ENCODE measurements around the gene ZNF776.
"Not testable (repeated sequence)": the region's sequence is repeated elsewhere in the genome, so short reads cannot be mapped to it uniquely, and the experiment has no call there.

The ZNF776 gene

DNA sequence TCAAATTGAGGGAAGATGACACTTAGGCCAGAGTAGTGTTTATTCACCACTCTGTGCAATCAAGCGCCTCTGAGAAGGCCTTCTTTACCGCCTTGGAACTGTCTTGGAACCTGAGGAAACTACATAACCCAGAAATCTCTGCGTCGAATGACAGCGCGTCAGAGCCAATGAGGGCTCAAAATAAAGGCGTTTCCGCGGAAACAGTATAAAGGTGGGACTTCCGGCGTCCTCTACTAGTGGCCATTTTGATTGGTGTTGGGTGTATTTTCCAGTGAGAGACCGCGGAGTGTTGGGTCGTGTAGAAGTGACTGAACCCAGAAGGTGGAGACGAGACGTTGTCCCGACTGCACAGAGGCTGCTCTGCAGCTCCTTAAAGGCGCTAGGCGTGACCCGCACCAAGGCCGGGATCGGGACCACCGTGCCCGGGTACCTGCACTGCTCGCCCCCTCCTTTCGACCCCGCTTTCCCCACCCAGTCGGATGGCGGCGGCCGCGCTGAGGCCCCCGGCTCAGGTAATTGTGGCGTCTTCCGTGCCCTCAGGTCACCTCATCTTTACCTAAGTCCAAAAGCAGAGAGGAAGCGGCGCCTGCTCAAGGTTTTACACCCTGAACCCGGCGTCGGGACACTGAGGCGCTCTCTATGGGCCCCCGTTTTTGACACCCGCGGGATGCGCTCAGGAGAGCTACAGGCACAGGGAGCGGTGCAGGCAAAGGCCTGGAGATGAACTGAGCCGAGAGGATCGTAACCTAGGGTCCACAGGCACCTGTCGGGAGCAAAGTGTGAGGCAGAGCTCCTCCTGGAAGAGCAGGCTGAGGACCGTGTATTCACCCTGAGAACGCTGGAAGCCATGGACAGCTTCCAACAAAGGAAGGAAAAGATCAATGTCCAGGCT, at the start of gene ZNF776:
Gene ZNF776 (plus strand): TSS at position 236 of the 892 bp plus-strand sequence. CDS start 244 bp downstream, at position 480.
- peak; percentile 62 for DNase-seq

DNA sequence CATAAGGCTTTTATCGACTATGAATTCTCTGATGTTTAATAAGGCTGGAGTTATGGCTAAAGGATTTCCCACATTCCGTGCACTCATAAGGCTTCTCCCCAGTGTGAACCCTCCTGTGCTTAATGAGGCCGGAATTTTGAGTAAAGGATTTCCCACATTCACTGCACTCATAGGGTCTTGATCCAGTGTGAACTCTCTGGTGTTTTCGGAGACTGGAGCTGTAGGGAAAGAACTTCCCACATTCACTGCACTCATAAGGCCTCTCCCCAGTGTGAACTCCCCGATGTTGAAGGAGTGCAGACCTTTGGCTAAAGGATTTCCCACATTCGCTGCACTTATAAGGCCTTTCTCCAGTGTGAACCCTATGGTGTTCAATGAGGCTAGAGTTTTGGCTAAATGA, 45.0 kb upstream of the ZNF776 start:
- DNase-seq = no peak

DNA sequence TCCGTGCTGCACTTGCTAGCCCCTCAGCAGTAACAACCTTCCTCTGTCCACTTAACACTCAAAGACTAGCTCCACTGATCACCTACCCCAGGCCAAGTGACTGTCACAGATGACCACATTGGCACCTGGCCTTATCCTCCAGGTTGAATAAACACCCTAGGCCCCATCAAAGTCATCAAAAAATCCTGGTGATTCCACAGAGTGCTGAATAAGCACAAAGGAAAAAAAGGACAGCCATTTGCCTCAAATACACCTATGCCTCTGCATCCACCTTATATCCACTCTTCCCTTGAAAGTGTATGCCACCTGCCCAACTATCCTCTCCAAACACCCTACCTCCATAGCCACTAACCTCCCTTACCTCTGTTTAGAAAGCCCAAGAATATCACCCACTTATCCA, 40.3 kb upstream of the ZNF776 start:
- DNase-seq = no peak

DNA sequence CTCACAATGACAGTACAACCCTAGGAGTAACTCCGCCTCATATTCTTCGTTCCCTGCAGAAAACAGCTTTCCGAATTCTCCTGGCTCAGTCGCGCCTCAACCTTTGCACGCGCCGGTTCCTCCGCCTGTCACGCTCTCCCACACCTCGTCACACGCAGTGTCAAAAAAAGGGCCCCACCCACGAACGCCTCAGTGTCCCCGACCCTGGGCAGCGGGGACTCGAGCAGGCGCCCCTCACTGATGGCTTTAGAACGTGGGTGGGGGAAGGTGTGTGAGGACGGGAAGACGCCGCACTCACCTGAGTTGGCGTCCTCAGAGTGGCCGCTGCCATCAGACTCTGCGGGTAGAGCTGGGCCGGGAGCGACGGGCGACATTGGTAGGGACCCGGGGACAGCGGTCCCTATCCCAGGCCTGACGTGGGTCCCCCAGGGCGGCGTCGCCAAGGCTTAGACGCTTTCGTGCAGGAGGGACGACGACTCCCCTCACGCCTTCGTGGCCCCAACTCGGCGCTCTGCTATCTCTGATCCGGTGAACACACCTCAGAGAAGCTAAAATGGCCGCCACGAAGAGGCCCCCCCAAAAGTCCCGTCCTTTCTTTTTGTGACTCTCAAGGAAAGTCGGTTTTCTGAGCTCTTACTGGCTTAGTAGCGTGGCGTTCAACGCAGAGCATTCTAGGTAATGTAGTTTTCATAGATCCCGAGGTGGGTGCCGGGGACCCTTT, 37.8 kb upstream of the ZNF776 start, which contains the start of gene ZNF154:
Gene ZNF154 (minus strand): TSS at position 564 of the 721 bp plus-strand sequence. CDS start 233 bp downstream, at position 331.
- no peak for DNase-seq

DNA sequence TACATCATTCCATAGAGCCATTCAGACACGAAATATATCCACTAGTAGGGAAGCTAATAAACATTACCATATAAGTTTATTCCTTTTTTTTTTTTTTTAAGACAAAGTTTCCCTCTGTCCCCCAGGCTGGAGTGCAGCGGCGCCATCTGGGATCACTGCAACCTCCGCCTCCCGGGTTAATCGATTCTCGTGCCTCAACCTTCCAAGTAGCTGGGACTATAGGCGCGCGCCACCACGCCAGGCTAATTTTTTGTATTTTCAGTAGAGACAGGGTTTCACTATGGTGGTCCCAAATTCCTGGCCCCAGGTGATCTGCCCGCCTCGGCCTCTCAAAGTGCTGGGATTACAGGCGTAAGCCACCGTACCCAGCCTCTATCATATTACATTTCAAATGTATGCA, 37.0 kb upstream of the ZNF776 start:
- DNase-seq = no peak

DNA sequence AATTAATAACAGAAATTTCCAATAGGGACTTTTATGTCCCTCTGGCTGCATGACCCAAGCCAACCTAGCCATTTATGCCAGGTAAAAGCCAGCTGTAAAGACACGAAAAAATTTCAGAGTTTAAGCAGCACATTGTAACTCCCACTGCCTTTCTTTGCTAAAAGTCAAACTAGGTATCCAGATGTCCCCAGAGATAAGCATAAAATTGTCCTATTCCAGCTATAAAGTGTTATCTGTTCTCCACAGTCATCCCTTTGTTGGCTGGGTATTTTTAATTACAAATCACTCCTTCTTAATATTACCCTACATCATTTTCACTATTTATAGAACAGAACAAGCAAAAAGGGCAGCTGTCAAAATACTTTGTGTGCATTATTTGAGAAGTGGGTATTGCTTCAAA, 34.4 kb upstream of the ZNF776 start:
- DNase-seq = no peak

DNA sequence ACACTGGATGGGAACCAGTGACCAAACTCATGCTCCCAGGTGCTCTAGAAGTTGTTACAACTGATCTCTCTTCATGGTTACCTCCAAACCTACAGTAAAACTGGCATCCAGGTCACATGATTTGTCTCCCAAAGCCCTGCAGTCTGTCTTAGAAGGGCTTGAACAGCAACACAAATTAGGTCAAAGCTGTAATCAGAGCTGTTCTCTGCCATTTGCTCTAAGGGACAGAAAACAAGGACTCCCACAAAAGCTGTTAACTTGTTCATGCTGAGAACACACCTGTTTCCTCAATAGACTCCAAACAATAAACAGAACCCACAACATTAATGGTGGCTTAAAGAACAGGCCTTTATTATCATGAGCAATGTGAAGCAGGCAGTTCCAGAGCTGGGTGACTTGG, 27.2 kb upstream of the ZNF776 start:
- DNase-seq = no peak

DNA sequence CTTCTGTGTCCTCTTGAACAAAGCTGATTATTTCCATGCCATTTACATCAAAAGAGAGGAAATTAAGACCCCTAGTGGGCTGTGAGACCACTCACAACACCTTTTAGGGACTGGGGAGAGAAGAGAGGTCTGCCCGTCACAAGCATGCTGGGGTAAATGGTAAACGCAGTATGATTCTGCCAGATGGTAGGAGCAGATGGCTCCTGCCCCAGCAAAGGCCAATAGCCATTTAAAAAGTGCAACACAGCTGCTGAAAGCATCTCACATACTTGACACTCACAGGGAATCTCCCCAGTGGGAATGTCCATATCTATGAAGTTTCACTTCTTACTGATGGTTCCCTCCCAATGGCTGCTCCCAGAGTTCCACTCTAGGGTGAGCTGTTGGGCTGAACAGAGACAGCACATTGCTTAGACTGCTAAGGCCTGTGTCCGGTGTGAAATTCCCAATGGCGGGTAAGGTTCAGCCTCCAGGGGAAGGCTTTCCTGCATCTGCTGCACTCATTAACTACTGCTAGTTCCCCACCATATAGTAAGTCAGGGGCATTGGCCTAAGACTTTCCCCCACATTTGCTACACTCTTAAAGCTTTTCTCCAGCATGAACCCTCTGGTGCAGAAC, 26.6 kb upstream of the ZNF776 start:
- DNase-seq = no peak

DNA sequence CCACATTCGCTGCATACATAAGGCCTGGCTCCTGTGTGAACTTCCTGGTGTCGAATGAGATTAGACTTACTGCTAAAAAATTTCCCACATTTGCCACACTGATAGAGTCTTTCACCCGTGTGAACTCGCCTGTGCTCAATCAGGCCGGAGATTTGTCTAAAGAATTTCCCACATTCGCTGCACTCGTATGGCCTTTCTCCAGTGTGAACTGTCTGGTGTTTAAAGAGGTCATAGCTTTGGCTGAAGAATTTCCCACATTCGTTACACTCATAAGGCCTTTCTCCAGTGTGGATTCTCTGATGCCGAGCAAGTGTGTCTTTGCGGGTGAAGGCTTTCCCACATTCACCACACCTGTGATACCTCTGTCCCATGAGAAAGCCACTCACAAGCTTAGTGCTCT, 25.7 kb upstream of the ZNF776 start:
- no peak for DNase-seq

DNA sequence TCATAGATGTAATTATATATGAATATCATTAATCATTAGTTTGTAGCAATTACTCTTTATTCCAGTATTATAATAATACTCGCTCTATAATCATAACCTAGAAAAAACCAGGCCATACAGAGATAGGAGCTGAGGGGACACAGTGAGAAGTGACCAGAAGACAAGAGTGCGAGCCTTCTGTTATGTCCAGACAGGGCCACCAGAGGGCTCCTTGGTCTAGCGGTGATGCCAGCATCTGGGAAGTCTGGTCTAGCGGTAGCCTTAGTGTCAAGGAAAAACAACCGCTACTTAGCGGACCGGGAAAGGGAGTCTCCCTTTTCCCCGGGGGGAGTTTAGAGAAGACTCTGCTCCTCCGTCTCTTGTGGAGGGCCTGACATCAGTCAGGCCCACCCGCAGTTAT, 8.3 kb upstream of the ZNF776 start:
- not testable (repeated sequence) for DNase-seq

DNA sequence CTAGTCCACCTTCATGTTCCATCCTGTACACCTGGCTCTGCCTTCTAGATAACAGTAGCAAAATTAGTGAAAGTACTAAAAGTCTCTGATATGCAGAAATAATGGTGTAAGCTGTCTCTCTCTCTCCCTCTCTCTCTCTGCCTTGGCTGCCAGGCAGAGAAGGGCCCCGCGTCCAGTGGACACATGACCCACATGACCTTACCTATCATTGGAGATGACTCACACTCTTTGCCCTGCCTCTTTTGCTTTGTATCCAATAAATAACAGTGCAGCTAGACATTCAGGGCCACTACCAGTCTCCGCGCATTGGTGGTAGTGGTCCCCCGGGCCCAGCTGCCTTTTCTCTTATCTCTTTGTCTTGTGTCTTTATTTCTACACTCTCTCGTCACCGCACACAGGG, 7.8 kb upstream of the ZNF776 start:
- DNase-seq = not testable (repeated sequence)

DNA sequence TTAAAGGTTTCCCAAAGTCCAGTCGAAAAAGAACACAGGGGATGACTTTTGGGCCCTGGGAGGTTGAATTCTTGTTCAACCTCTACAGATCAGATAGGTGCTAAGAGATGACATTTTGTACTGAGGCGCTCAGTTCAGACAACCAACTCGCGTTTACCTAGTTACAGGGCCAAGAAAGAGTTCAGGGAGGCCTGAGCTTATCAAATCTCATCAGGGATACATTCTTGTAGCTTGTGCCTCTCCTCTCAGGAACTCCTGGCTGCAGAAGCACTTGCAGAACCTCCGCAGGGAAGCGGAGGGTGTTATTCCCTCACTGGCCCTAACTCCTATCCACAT, 825 bp downstream of the ZNF776 start:
- no peak for DNase-seq

DNA sequence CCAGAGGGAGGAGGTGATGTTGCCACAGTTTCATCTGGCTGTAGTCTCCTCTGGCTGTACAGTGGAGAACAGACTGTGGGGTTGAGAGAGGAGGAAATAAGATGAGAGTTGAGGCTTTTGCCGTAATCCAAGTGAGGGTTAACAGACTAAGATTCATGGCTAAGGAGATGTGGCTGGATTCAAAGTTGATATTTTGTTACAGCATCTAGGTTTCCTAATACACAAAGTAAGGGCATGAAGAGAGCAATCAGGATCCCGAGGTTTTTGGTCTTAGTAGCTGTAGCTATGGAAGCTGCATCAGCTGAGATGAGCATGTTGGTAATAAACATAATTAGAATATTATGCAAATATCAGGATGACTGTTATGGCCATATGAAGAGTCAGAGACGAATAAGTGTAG, 1.4 kb downstream of the ZNF776 start:
- no peak for DNase-seq

DNA sequence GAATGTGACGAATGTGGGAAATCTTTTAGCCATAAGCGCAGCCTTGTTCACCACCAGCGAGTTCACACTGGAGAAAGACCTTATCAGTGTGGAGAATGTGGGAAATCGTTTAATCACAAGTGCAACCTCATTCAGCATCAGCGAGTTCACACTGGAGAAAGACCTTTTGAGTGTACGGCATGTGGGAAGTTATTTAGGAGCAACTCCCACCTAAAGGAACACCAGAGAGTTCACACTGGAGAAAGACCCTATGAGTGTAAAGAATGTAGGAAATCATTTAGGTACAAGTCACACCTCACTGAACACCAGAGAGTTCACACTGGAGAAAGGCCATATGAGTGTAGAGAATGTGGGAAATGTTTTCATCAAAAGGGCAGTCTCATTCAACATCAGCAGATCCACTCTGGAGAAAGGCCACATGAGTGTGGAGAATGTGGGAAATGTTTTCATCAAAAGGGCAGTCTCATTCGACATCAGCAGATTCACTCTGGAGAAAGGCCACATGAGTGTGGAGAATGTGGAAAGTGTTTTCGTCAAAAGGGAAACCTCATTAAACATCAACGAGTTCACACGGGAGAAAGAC, 7.6 kb downstream of the ZNF776 start:
- no peak for DNase-seq

DNA sequence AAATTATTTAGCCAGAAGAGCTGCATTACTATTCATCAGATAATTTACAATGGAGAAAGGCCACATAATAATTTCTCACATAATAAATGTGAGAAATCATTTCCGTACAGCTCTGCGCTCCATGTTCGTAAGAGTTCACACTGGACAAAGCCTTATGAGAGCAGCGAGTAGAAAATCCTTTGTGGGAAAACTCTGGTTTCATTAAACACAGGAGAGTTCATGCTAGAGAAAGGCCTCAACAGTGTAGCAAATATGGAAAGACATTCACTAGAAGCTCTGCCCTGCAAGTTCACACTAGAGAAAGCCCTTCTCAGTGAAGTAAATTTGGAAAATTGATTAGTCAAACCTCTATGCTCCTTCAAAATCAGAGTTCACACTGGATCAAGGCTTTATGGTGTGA, 8.4 kb downstream of the ZNF776 start:
- DNase-seq = no peak

DNA sequence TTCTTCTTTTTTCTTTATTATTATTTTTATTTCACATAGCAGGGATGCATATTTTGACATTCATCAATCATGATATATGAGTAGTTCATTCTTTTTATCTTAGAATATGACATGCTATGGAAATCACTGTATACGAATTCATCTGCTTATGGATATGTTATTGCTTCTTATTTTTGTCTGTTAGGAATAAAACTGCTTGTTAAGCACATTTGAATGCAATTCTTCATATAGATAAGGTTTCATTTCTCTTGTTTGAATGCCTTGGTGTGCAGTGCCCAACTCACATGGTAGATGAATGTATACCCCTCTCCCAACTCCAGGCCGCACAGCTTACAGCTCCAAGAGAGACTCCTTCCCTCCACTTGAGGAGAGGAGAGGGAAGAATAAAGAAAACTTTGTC, 11.3 kb downstream of the ZNF776 start:
- no peak for DNase-seq

DNA sequence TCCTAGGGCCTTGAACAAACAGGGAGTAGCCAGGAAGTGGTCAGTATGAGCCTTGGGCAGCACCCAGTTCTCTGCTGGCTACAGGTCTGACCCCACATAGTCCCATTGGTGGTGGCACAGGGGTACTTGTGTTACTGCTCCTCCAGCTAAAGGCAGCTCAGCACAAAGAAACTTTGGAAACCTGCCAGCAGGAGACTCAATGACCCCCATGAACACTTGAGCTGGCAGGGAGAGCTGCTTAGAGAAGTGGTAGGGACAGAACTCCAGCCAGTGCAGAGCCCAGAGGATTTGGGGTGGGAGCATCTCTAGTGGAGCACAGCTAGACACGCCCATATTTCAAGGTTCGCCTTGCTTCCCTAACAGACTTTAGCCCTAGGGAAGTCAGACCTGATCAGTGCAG, 12.5 kb downstream of the ZNF776 start:
- no peak for DNase-seq

DNA sequence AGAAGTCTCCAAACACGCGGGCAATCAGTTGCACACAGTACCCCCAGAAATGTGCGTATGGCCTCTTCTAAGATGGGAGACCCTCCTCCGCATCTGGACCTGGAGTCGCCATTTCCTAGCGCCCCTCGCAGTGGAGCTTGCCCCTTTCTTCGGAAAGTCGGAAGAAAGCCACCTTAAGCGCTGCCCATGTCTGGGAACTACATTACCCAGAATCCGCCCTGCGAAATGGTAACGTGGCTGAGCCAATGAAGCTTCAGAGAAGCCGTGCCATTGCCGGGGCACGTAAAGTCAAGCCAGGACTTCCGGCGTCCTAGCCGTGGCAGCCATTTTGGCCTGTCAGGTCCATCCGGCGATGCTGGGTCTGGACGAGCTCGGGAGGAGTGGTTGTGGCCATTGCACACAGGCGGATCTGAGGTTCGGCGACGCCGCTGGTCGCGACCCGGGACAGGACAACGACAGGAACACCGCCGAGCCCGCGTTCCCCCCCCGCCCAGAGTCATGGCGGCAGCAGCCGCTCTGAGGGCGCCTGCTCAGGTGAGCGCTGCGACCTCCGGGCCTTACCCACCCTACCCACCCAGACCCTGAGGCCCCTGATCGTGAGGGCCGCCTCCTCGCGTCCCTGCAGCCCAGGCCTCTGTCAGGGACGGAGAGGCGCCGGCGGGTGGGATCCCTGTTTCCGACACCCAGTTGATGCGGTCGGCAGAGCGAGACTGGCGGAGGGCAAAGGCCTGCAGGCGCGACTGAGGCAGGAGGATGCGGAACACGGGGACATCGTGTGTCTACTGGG, 22.9 kb downstream of the ZNF776 start, which contains the start of gene ZNF586:
Gene ZNF586 (plus strand): TSS at position 332 of the 787 bp plus-strand sequence. CDS start 167 bp downstream, at position 499.
- DNase-seq = no peak

DNA sequence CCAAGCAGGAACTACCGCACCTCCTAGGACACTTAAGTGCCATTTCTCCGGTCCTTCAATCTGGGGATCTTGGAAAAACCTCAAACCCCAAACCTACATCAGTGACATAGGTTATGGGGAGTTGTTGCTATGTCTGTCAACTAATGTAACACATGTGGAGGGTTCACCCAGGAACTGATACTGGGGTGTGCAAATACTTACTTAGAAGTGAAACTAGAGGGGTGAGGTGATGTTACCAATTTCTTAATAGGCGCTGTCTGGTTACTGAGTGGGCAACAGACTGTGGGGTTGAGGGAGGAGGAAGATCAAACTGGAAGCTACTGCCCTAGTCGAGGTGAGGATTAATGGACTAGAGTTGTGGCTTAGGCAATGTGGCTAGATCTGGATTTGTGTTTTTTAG, 24.8 kb downstream of the ZNF776 start:
- DNase-seq = no peak

DNA sequence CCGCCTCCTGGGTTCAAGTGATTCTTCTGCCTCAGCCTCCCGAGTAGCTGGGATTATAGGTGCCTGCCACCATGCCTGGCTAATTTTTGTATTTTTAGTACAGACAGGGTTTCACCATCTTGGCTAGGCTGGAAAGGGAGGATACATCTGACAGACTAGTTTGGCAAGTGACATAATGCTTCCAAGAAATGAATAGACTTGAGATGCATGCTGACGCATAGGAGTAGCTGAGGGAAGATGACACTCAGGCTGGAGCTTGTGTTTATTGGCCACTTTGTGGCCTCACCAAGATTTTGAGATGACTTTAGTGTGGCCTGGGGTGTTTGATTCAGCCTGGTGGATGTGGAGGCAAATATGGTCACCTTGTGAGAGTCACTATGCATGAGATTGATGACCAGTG, 26.9 kb downstream of the ZNF776 start:
- no peak for DNase-seq

DNA sequence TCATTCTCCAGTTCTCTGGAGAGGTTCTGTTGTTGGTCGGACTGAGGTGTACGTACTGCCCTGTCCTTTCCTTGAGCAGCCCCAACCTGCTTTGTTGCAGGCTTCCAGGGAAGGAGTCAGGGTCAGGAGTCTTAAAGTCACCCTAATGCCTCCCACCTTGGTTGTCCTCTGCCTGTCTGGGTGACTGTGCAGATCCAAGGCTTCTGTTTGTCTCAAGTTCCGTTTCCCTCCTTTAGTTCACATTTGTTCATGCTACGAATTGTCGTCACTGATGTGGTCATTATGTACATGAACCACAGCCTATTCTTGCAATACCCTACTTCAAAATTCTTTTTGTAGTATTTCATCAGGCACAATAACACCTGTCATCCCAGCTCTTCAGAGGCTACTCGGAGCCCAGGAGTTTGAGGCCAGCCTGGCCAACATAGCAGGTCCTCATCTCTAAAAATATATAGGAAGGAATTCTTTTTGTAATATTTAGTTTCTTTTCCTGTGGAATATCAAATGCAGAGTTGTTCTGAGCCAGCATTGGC, 30.2 kb downstream of the ZNF776 start:
- no peak for DNase-seq

DNA sequence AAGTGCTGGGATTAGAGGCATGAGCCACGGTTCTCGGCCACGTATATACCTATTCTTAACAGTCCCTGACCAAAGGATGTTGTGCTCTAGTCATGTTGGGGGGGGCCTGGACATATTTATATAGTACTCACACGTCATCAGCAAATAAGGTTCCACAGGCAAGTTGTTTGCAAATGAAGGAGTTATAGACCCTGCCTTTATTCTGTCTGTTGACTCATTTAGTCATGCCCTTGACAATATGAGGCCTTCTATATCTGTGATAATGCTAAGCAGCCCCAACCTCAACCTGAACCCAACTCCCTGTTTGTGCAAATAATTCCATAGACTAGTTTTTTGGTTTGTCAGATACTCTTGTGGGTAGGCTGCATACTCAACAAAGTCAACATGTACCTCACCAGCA, 31.7 kb downstream of the ZNF776 start:
- DNase-seq = no peak
